Umbilical cord (tissue), 2 donors: ENCODE measurements around the gene WNT2. TPM values are rescaled to one million over a fixed set of nuclear protein-coding genes. Genes with fewer than 3 reads are reported as not detected.
A peak's percentile ranks its signal among the peaks of the same experiment; 100 is the strongest.
"Not testable (repeated sequence)": the region's sequence is repeated elsewhere in the genome, so short reads cannot be mapped to it uniquely, and the experiment has no call there.

Experiments
- DNase-seq: peaks from one replicate; pipeline ENCODE4 v3.0.0-alpha.2; 2015; ENCODE audit warnings: low spot score
- total RNA-seq: library from RNA; depleted of rRNA; stranded (reverse); fragments of >200 nt; gene quantifications from one replicate; pipeline ENCODE4 v1.2.3, GENCODE V29; 2014; ENCODE audit warnings: low replicate concordance; ENCODE audit not compliant: insufficient read depth

WNT2 gene
- total RNA-seq, 1 donor from 2014 or later = 23.6 TPM

DNA sequence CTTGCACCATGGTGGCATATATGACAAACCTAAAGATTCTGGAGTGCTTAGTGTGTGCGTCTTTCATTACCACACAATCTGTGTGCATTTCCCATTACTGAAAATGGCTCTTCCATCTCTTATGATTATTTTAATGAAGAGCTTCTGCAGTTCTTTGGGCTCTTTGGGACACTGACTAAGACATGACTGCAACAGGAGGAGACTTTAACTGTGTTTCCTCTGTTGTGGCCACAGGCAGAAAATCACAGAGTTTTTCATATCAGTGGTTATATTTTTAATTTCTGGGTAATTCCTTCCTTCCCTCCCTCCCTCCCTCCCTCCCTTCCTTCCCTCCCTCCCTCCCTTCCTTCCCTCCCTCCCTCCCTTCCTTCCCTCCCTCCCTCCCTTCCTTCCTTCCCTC, 58.1 kb downstream of the WNT2 start:
- DNase-seq = no peak

- no peak for DNase-seq
Observed at GRCh38 chr7:117262546-117262945, 60.3 kb downstream of the WNT2 start.

GRCh38 chr7:117259615-117260014, 63.2 kb downstream of the WNT2 start:
- DNase-seq = peak; percentile 61

DNA sequence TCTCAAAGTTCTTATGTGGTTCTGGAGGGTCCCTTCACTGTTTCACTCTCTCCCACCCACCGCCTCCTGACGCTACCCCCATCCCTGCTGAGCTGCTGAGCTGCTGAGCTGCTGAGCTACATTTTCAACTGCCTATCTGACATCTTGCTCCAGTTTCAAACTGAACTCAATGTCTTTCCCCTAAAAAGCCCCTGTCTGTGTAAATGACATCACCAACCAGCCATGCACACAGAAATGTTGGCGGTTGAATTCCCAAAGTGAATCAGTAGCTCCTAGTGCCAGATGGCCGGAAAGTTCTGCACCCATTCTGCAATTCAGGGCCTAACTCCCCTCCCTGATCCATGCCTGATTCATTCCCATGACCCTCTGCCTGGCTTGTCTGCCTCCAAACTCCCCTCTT, 71.2 kb downstream of the WNT2 start:
- peak; percentile 65 for DNase-seq

- peak; percentile 69 for DNase-seq
Observed at GRCh38 chr7:117250801-117251200, 72.1 kb downstream of the WNT2 start.

DNA sequence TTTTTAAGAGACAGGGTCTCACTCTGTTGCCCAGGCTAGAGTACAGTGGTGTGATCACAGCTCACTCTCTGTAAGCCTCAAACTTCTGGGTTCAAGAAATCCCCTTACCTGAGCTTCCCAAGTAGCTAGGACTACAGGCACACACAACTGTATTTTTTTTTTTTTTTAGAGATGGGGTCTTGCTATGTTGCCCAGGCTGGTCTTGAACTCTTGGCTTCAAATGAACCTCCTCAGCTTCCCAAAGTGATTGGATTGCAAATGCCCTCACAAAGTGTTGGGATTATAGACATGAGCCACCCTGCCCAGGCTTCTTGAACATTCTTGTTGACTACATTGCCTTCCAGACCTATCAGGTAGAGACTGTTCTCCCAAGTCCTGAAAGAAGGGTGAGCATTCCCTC, 72.6 kb downstream of the WNT2 start:
- DNase-seq = no peak

DNA sequence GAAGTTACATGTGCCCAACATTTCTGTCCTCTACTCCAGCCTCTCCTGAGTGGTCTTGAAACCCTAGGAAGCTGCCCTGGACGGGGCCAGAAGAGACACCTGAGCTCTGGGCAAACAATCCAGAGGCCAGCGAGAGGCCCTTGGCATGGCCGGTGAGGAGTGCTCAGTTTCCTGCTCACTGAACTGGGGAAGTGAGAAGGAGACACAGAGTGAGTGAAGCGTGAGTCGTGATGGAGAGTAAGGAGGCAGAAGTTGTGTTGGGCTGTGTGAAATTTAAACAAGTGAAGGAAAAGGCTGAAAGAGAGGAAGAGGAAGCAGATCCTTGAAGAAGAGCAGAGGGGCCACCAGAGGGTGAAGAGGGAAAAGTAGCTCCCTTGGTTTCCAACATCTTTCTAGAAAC, 73.2 kb downstream of the WNT2 start:
- DNase-seq = no peak

GRCh38 chr7:117248829-117249228, 74.0 kb downstream of the WNT2 start:
- DNase-seq = peak; percentile 30

GRCh38 chr7:117247809-117248208, 75.0 kb downstream of the WNT2 start:
- no peak for DNase-seq

- DNase-seq = not testable (repeated sequence)
Observed at GRCh38 chr7:117245703-117246102, 77.2 kb downstream of the WNT2 start.

DNA sequence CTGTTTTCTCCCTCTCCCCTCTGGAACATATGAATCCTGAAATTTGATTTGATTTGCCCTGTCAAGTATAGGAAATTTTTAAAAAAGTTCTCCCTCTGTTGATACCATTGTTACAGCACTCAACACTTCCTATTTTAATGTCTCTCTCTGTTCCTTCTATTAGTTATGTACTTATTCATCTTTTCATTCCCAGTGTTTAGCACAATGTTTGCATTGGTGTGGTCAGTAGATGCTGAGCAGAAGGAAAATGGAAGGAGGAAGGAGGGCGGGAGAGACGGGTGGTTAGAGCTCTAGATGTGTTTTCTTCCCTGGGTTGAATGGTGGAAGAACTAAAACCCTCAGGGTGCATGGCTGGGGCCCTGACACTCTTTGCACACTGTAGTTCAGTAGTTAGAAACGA, 79.5 kb downstream of the WNT2 start:
- no peak for DNase-seq

- no peak for DNase-seq
Observed at GRCh38 chr7:117241088-117241487, 81.8 kb downstream of the WNT2 start.

DNA sequence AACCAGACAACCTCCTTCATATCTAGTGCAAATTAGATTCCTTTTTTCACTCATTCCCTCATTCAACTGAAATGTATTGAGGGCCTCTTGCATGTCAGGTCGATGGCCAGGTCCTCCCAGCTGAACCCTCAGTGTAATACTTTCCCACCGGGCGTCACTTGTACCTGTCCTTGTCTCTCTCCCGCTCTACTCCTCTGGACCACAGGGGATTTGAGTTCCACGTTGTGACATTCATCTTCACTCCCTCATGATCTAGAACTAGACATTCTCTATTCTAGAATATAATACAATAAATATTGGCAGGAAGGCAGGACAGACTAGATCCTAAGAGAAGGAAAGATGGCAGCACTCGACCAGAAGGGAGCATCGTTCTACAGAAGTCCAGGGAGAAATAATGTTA, 83.9 kb downstream of the WNT2 start:
- DNase-seq = no peak

DNA sequence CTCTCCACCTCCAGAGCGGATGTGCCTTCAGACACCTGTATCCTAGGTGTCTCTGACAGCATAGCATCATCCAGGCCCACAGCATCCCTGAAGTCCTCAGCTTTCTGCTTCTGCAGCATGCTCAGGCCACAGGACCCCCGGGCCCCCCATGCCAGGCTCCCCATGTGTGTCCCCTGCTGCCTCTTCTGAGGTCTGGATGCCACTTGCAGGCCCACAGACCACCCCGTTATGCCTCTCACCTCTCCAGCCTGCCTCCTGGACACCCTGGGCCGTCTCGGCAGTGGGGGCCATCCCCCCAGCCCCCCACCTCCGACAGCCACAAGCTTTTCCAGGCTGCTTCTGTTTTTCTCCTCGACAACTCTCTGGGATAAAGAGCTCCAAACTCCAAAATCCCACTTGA, 84.4 kb downstream of the WNT2 start:
- no peak for DNase-seq

GRCh38 chr7:117237646-117238045, 85.2 kb downstream of the WNT2 start:
- no peak for DNase-seq

- DNase-seq = no peak
Observed at GRCh38 chr7:117231047-117231359, 91.9 kb downstream of the WNT2 start.

- DNase-seq = peak; percentile 20
Observed at GRCh38 chr7:117230276-117231046, 92.4 kb downstream of the WNT2 start.

DNA sequence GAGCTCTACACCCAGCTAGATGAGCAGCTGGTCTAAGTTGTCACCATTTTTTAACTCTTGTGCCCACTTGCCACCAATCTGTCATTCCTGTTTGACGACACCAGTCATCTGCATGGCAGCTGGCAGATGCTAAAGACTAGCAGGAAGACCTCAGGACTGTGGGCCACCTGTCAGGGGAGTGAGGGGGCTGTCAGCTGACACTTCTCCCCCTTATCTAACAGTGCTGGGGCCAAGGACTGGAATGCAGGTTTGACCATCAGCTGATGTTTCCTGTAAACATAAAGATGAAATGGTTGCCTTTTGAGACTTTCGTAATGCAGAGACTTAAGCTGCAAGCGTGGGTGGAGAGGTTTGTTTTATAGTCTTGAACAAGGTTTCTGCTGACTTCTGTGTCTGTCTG, 93.5 kb downstream of the WNT2 start:
- peak; percentile 14 for DNase-seq

DNA sequence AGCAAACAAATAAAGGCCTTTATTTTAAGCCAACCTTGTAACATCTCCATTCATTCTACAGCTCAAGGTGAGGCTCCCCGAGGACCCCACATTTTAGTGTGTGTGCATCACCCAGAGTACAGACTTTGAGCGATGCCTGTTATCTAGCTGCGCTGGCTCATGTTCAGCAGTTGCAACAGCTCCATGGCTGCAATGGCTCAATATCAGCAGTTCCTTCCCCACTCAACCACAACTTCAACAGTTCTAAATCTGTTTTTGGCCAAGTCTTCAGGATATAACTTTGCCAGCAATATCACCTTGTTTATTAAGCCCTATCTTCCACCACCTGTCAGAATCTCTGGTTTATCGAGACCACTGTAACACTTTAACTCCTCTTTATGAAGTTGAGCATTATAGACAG, 95.8 kb downstream of the WNT2 start:
- peak; percentile 35 for DNase-seq

GRCh38 chr7:117225536-117225935, 97.3 kb downstream of the WNT2 start:
- DNase-seq = no peak
